Measurements from ENCODE around the gene ADAD1.

ADAD1 gene

GRCh38 chr4:122458625-122459024 lies 79.8 kb downstream of the ADAD1 start:
- H3K9me3 ChIP-seq (ENCODE audit: control insufficient read depth, low read length): no peaks in the 10 kb centered on the region
- H3K9ac ChIP-seq (ENCODE audit: low read length): no peak overlapping the region
- no peaks in the 10 kb centered on the region for H3K4me1 ChIP-seq (ENCODE audit: control insufficient read depth, insufficient read depth, low read length)
- H3K4me3 ChIP-seq (ENCODE audit: low read length): no peak overlapping the region
- H3K36me3 ChIP-seq (ENCODE audit: control insufficient read depth, insufficient read depth, low read length): no peaks in the 10 kb centered on the region
- no peaks in the 10 kb centered on the region for H3K27me3 ChIP-seq (ENCODE audit: control insufficient read depth, insufficient read depth, low read length)

- Histone ChIP-seq H3K4me1 (ENCODE audit: control insufficient read depth, insufficient read depth, low read length) (no peaks in the 10 kb centered on the region), H3K9ac (ENCODE audit: low read length) (no peak overlapping the region), H3K9me3 (ENCODE audit: control insufficient read depth, low read length) (no peaks in the 10 kb centered on the region), H3K27me3 (ENCODE audit: control insufficient read depth, insufficient read depth, low read length) (no peaks in the 10 kb centered on the region), H3K4me3 (ENCODE audit: low read length) (no peak overlapping the region), H3K36me3 (ENCODE audit: control insufficient read depth, insufficient read depth, low read length) (no peaks in the 10 kb centered on the region)
These were observed 90.6 kb downstream of the ADAD1 start for GRCh38 chr4:122469457-122469856.

GRCh38 chr4:122475233-122475632 lies 96.4 kb downstream of the ADAD1 start:
- H3K36me3 ChIP-seq (ENCODE audit: control insufficient read depth, insufficient read depth, low read length): no peaks in the 10 kb centered on the region
- no peaks in the 10 kb centered on the region for H3K4me1 ChIP-seq (ENCODE audit: control insufficient read depth, insufficient read depth, low read length)
- no peaks in the 10 kb centered on the region for H3K27me3 ChIP-seq (ENCODE audit: control insufficient read depth, insufficient read depth, low read length)
- H3K4me3 ChIP-seq (ENCODE audit: low read length): no peak overlapping the region
- H3K9me3 ChIP-seq (ENCODE audit: control insufficient read depth, low read length): no peaks in the 10 kb centered on the region
- no peak overlapping the region for H3K9ac ChIP-seq (ENCODE audit: low read length)

GRCh38 chr4:122476126-122476525 lies 97.3 kb downstream of the ADAD1 start:
- no peaks in the 10 kb centered on the region for H3K27me3 ChIP-seq (ENCODE audit: control insufficient read depth, insufficient read depth, low read length)
- no peaks in the 10 kb centered on the region for H3K9me3 ChIP-seq (ENCODE audit: control insufficient read depth, low read length)
- no peak overlapping the region for H3K4me3 ChIP-seq (ENCODE audit: low read length)
- no peaks in the 10 kb centered on the region for H3K36me3 ChIP-seq (ENCODE audit: control insufficient read depth, insufficient read depth, low read length)
- H3K4me1 ChIP-seq (ENCODE audit: control insufficient read depth, insufficient read depth, low read length): no peaks in the 10 kb centered on the region
- no peak overlapping the region for H3K9ac ChIP-seq (ENCODE audit: low read length)

- Histone ChIP-seq H3K9ac (ENCODE audit: low read length) (no peak overlapping the region), H3K4me1 (ENCODE audit: control insufficient read depth, insufficient read depth, low read length) (no peaks in the 10 kb centered on the region), H3K36me3 (ENCODE audit: control insufficient read depth, insufficient read depth, low read length) (no peaks in the 10 kb centered on the region), H3K27me3 (ENCODE audit: control insufficient read depth, insufficient read depth, low read length) (no peaks in the 10 kb centered on the region), H3K4me3 (ENCODE audit: low read length) (no peak overlapping the region), H3K9me3 (ENCODE audit: control insufficient read depth, low read length) (no peaks in the 10 kb centered on the region)
These were observed 97.9 kb downstream of the ADAD1 start for GRCh38 chr4:122476745-122477144.

All from mucosa of stomach (tissue), 1 donor.